HG02870 (cell line): ENCODE measurements around the gene SPPL3.

Source experiments
- ATAC-seq: cut with Tn5 transposase; IDR thresholded peaks from one replicate; pipeline ENCODE4 v1.9.1; 2021; ENCODE audit warnings: mild to moderate bottlenecking, moderate library complexity; ENCODE audit not compliant: unreplicated experiment

The SPPL3 gene

DNA sequence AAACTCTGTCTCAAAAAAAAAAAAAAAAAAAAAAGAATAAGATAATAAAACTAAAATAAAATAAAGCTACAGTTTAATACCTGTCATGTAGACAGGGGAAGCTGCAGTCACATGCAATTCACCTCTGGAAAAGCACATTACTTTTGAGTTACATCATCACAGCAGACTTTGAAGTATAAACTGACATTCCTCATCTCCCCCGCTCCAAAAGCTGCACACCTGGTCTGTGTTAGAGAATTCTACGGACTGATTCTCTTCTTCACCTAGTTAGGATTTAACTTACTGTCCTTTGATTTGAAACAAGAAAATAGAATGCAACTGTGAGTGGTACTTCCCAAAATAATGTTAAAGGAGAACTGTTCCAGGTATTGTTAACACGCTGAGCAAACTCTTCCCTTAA, 25.1 kb downstream of the SPPL3 start:
- no peak for ATAC-seq

GRCh38 chr12:120874547-120875245, 29.5 kb downstream of the SPPL3 start:
- ATAC-seq, result no peak

GRCh38 chr12:120873226-120873625, 30.9 kb downstream of the SPPL3 start:
- no peak for ATAC-seq

DNA sequence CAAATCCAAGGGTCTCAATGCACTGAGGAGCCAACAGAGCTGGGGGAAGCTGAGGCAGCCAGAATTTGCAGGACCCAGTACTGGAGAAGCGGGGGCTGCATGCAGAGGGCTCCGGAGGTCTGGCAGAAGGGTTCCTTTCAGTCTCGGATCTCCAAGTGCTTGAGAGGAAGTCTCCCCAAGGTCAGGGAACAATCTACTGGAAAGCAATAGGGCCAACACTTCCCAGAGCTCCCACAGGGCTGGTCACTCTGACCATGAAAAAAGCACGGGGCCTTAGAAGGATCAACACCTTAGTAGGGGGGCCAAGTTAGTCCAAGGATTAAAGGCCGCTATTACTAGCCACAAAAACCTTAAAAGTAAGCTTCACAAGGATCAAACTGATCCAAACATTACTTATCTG, 31.7 kb downstream of the SPPL3 start:
- no peak for ATAC-seq

- no peak for ATAC-seq
Measured at GRCh38 chr12:120870415-120870814, 33.7 kb downstream of the SPPL3 start.

GRCh38 chr12:120869376-120869775, 34.8 kb downstream of the SPPL3 start:
- ATAC-seq, result no peak

GRCh38 chr12:120866108-120866507, 38.0 kb downstream of the SPPL3 start:
- ATAC-seq, result no peak

- ATAC-seq, result no peak
Measured at GRCh38 chr12:120865098-120865497, 39.1 kb downstream of the SPPL3 start.

GRCh38 chr12:120862664-120863063, 41.5 kb downstream of the SPPL3 start:
- ATAC-seq, result no peak

GRCh38 chr12:120861074-120861795, 42.9 kb downstream of the SPPL3 start:
- no peak for ATAC-seq

GRCh38 chr12:120858306-120859088, 45.7 kb downstream of the SPPL3 start:
- no peak for ATAC-seq

- no peak for ATAC-seq
Measured at GRCh38 chr12:120856980-120857379, 47.2 kb downstream of the SPPL3 start.

- ATAC-seq, result no peak
Measured at GRCh38 chr12:120855823-120856588, 48.2 kb downstream of the SPPL3 start.

GRCh38 chr12:120854804-120855203, 49.4 kb downstream of the SPPL3 start:
- no peak for ATAC-seq

GRCh38 chr12:120853188-120853587, 51.0 kb downstream of the SPPL3 start:
- no peak for ATAC-seq

DNA sequence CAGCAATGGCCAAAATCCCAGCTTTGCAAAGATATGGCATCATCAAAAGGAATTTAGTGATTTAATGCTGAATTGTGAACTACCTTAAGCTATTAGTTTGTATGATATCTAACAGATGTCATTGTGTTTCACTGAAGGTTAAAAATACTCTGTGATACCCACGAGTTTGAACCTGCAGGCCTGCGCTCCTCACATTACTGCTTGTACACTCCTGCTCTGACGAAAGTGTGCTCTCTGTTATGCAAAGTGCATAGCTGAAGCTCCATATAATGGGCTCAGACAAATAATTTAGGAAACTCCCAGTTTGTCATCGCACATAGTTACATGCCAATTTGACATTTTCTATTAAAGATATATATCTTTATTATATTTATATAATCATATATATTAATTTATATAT, 52.2 kb downstream of the SPPL3 start:
- no peak for ATAC-seq

DNA sequence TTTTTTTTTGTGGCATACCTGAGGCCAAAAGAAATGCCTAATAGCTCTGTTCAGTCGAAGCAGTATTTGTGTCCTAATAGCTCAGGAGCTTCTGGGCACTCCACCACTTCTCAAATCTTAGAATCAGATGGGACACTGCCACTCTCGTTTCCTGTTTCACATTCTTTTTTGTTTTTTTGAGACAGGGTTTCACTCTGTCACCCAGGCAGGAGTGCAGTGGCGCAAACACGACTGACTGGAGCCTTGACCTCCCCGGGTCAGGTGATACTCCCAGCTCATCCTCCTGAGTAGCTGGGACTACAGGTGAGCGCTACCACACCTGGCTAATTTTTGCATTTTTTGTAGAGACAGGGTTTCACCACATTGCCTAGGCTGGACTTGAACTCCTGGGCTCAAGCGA, 52.7 kb downstream of the SPPL3 start:
- no peak for ATAC-seq

DNA sequence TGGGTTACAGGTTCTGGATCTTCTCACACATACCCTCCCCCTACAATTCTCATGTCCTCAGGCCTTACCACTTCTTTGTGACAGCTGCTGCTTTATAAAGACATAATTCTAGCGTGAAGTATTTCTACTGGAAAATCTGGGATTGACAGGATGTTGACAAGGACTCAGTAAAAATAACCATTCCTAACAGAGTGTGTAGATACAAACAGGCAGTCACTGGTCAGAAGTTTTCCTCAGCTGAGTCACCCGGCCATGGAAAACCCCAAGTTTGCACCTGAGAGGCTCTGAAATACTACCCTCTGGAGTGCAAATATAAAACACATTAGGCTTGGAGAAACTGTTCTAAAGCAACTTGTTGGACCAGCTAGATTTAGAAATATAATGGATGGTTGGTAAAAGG, 54.4 kb downstream of the SPPL3 start:
- no peak for ATAC-seq

GRCh38 chr12:120847814-120848213, 56.3 kb downstream of the SPPL3 start:
- ATAC-seq, result peak; percentile 57

- peak; percentile 13 for ATAC-seq
Measured at GRCh38 chr12:120847392-120847791, 56.8 kb downstream of the SPPL3 start.

GRCh38 chr12:120846721-120847120, 57.4 kb downstream of the SPPL3 start:
- no peak for ATAC-seq
